Activated T-cell treated with anti-CD3 and anti-CD28 coated beads, Interleukin-2, amount 50 U/mL, for 24 hours (primary cell): Measurements from ENCODE around the gene PNMT.

ENCODE experiments used
- DNase-seq: peaks from one replicate; pipeline ENCODE4 v3.0.0-alpha.2; 2020
- H3K27ac Mint-ChIP-seq: 2 replicates; pipeline ENCODE4 v1.8.0; 2020; ENCODE audit warnings: mild to moderate bottlenecking, mixed read lengths
- H3K27me3 Mint-ChIP-seq: 2 replicates; pipeline ENCODE4 v1.8.0; 2020; ENCODE audit warnings: mixed read lengths
- H3K36me3 Mint-ChIP-seq: 2 replicates; pipeline ENCODE4 v1.8.0; 2020; ENCODE audit warnings: low read depth, mixed read lengths
- H3K4me1 Mint-ChIP-seq: 2 replicates; pipeline ENCODE4 v1.8.0; 2020; ENCODE audit warnings: low read depth, mixed read lengths
- H3K4me3 Mint-ChIP-seq: 2 replicates; pipeline ENCODE4 v1.8.0; 2020; ENCODE audit warnings: mild to moderate bottlenecking, moderate library complexity, mixed read lengths
- H3K9me3 Mint-ChIP-seq: 2 replicates; pipeline ENCODE4 v1.8.0; 2020; ENCODE audit warnings: mixed read lengths

The PNMT gene

GRCh38 chr17:39628655-39629493 lies 39.4 kb upstream of the PNMT start:
- H3K4me1 Mint-ChIP-seq: peaks cover 12% of the 10 kb centered on the region
- H3K27ac Mint-ChIP-seq: no peak overlapping the region
- H3K27me3 Mint-ChIP-seq: peaks cover 47% of the 10 kb centered on the region
- no peak for DNase-seq
- no peaks in the 10 kb centered on the region for H3K9me3 Mint-ChIP-seq
- H3K36me3 Mint-ChIP-seq: no peaks in the 10 kb centered on the region
- H3K4me3 Mint-ChIP-seq: no peak overlapping the region

GRCh38 chr17:39629494-39629880 lies 38.8 kb upstream of the PNMT start:
- Mint-ChIP-seq H3K9me3 (no peaks in the 10 kb centered on the region), H3K4me1 (peaks cover 14% of the 10 kb centered on the region), H3K4me3 (no peak overlapping the region), H3K36me3 (no peaks in the 10 kb centered on the region), H3K27ac (no peak overlapping the region), H3K27me3 (peaks cover 46% of the 10 kb centered on the region)
- DNase-seq: no peak

- H3K9me3 Mint-ChIP-seq: no peaks in the 10 kb centered on the region
- H3K4me1 Mint-ChIP-seq: peaks cover 16% of the 10 kb centered on the region
- DNase-seq: no peak
- no peaks in the 10 kb centered on the region for H3K36me3 Mint-ChIP-seq
- H3K27ac Mint-ChIP-seq: no peak overlapping the region
- H3K27me3 Mint-ChIP-seq: peaks cover 42% of the 10 kb centered on the region
- no peak overlapping the region for H3K4me3 Mint-ChIP-seq
Observed at GRCh38 chr17:39629898-39630297, 38.4 kb upstream of the PNMT start.

GRCh38 chr17:39631403-39631802 lies 36.9 kb upstream of the PNMT start:
- peaks cover 16% of the 10 kb centered on the region for H3K4me1 Mint-ChIP-seq

GRCh38 chr17:39632153-39632941 lies 35.9 kb upstream of the PNMT start:
- H3K9me3 Mint-ChIP-seq: no peaks in the 10 kb centered on the region
- peaks cover 21% of the 10 kb centered on the region for H3K27me3 Mint-ChIP-seq
- H3K4me3 Mint-ChIP-seq: no peak overlapping the region
- peaks cover 2% of the 10 kb centered on the region for H3K36me3 Mint-ChIP-seq
- H3K4me1 Mint-ChIP-seq: peaks cover 15% of the 10 kb centered on the region
- H3K27ac Mint-ChIP-seq: no peak overlapping the region
- DNase-seq: no peak

More at GRCh38 chr17:39631403-39631802, 36.9 kb upstream of the PNMT start:
- H3K27ac Mint-ChIP-seq: no peak overlapping the region
- H3K9me3 Mint-ChIP-seq: no peaks in the 10 kb centered on the region
- H3K27me3 Mint-ChIP-seq: peaks cover 27% of the 10 kb centered on the region
- H3K36me3 Mint-ChIP-seq: no peaks in the 10 kb centered on the region
- DNase-seq: no peak
- no peak overlapping the region for H3K4me3 Mint-ChIP-seq

GRCh38 chr17:39633570-39634183 lies 34.6 kb upstream of the PNMT start:
- Mint-ChIP-seq H3K27me3 (peaks cover 10% of the 10 kb centered on the region), H3K27ac (no peak overlapping the region), H3K36me3 (peaks cover 9% of the 10 kb centered on the region), H3K9me3 (no peaks in the 10 kb centered on the region), H3K4me3 (no peak overlapping the region), H3K4me1 (peaks cover 26% of the 10 kb centered on the region)
- DNase-seq: no peak

- Mint-ChIP-seq H3K9me3 (no peaks in the 10 kb centered on the region), H3K4me3 (no peak overlapping the region), H3K36me3 (peaks cover 9% of the 10 kb centered on the region), H3K27ac (no peak overlapping the region), H3K4me1 (peaks cover 33% of the 10 kb centered on the region), H3K27me3 (peaks cover 8% of the 10 kb centered on the region)
- DNase-seq: peak; percentile 50
Observed at GRCh38 chr17:39634384-39634871, 33.8 kb upstream of the PNMT start.

GRCh38 chr17:39635614-39636176 lies 32.6 kb upstream of the PNMT start:
- Mint-ChIP-seq H3K36me3 (peaks cover 15% of the 10 kb centered on the region), H3K4me1 (peaks cover 43% of the 10 kb centered on the region), H3K9me3 (no peaks in the 10 kb centered on the region), H3K4me3 (peak overlapping the region; percentile 87), H3K27me3 (peaks cover 5% of the 10 kb centered on the region), H3K27ac (peak overlapping the region; percentile 87)
- DNase-seq: no peak

GRCh38 chr17:39636587-39636926 lies 31.7 kb upstream of the PNMT start:
- Mint-ChIP-seq H3K9me3 (no peaks in the 10 kb centered on the region), H3K36me3 (peaks cover 15% of the 10 kb centered on the region), H3K27me3 (peaks cover 4% of the 10 kb centered on the region), H3K27ac (peak overlapping the region; percentile 87), H3K4me1 (peaks cover 47% of the 10 kb centered on the region), H3K4me3 (peak overlapping the region; percentile 87)
- no peak for DNase-seq

GRCh38 chr17:39636927-39637736 lies 31.1 kb upstream of the PNMT start, which contains the start of gene STARD3:
Gene STARD3 (plus strand): TSS chr17:39637144. CDS start chr17:39653532, 16,388 bp downstream.
- peaks cover 15% of the 10 kb centered on the region for H3K36me3 Mint-ChIP-seq

GRCh38 chr17:39638317-39638716 lies 29.9 kb upstream of the PNMT start:
- no peak for DNase-seq
- Mint-ChIP-seq H3K27me3 (no peaks in the 10 kb centered on the region), H3K4me3 (peak overlapping the region; percentile 87), H3K27ac (peak overlapping the region; percentile 87), H3K36me3 (peaks cover 15% of the 10 kb centered on the region), H3K9me3 (no peaks in the 10 kb centered on the region), H3K4me1 (peaks cover 62% of the 10 kb centered on the region)

More at GRCh38 chr17:39636927-39637736, 31.1 kb upstream of the PNMT start, which contains the start of gene STARD3:
- Mint-ChIP-seq H3K4me3 (peak within 1 kb of the TSS; percentile 87), H3K4me1 (peaks cover 52% of the 10 kb centered on the region), H3K27me3 (no peaks in the 10 kb centered on the region), H3K27ac (peak within 1 kb of the TSS; percentile 87), H3K9me3 (no peaks in the 10 kb centered on the region)
- peak; percentile 94 for DNase-seq

- Mint-ChIP-seq H3K27me3 (no peaks in the 10 kb centered on the region), H3K4me1 (peaks cover 68% of the 10 kb centered on the region), H3K27ac (peak overlapping the region; percentile 50), H3K36me3 (peaks cover 15% of the 10 kb centered on the region), H3K4me3 (no peak overlapping the region), H3K9me3 (no peaks in the 10 kb centered on the region)
- DNase-seq: no peak
Observed at GRCh38 chr17:39639043-39639442, 29.2 kb upstream of the PNMT start.

GRCh38 chr17:39639566-39640458 lies 28.4 kb upstream of the PNMT start:
- Mint-ChIP-seq H3K4me3 (no peak overlapping the region), H3K27me3 (no peaks in the 10 kb centered on the region), H3K4me1 (peaks cover 69% of the 10 kb centered on the region)

More at GRCh38 chr17:39639566-39640458, 28.4 kb upstream of the PNMT start:
- DNase-seq: no peak
- peaks cover 15% of the 10 kb centered on the region for H3K36me3 Mint-ChIP-seq
- H3K27ac Mint-ChIP-seq: peak overlapping the region; percentile 61
- H3K9me3 Mint-ChIP-seq: no peaks in the 10 kb centered on the region
